ENCODE results near the gene NAP1L4.

NAP1L4 gene

GRCh38 chr11:2933375-2934020, 58.6 kb downstream of the NAP1L4 start:
- H3K4me3 ChIP-seq (ENCODE audit: low read depth, low read length): no peak overlapping the region
- TF ChIP-seq MYC (IDR thresholded peaks at IDR 0.05; ENCODE audit: low read depth, low read length): 0 out of 2 replicates have a peak, but pooled peaks have one; percentile 0
- TF ChIP-seq, protein P1, sequence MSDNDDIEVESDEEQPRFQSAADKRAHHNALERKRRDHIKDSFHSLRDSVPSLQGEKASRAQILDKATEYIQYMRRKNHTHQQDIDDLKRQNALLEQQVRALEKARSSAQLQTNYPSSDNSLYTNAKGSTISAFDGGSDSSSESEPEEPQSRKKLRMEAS (IDR thresholded peaks at IDR 0.05; ENCODE audit: low read depth, low read length): peak; percentile 17; the same call in 1 of the 2 replicates
- TF ChIP-seq, protein P2, sequence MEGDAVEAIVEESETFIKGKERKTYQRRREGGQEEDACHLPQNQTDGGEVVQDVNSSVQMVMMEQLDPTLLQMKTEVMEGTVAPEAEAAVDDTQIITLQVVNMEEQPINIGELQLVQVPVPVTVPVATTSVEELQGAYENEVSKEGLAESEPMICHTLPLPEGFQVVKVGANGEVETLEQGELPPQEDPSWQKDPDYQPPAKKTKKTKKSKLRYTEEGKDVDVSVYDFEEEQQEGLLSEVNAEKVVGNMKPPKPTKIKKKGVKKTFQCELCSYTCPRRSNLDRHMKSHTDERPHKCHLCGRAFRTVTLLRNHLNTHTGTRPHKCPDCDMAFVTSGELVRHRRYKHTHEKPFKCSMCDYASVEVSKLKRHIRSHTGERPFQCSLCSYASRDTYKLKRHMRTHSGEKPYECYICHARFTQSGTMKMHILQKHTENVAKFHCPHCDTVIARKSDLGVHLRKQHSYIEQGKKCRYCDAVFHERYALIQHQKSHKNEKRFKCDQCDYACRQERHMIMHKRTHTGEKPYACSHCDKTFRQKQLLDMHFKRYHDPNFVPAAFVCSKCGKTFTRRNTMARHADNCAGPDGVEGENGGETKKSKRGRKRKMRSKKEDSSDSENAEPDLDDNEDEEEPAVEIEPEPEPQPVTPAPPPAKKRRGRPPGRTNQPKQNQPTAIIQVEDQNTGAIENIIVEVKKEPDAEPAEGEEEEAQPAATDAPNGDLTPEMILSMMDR (IDR thresholded peaks at IDR 0.05; ENCODE audit: low read depth, low read length): no peak

DNA sequence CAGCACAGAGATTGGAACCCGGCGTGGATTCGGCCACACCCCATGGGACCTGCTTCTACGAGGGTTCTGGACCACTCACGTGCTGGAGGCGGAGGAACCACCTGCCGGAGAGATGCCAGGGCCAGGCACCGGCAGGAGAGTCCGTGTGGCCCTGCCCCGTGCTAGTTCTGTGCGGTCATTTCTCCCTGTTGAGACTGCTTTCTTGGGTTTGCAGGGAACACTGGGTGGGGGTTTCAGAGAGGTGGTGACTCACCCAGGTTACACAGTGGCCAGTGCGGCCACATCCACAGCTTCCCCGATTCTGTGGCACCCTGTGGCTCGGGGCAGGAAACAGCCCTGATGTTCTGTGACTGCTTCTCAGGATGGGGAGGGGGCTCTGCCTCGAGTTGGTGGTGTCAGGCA, 59.3 kb downstream of the NAP1L4 start:
- peak; percentile 80 for DNase-seq (ENCODE audit: low read depth)
- TF ChIP-seq, protein P2 (IDR thresholded peaks at IDR 0.05; ENCODE audit: low read depth, low read length): no peak
- TF ChIP-seq, protein P1 (IDR thresholded peaks at IDR 0.05; ENCODE audit: low read depth, low read length): no peak
- no peak for TF ChIP-seq POLR2A (IDR thresholded peaks at IDR 0.05; ENCODE audit: extremely low read depth, insufficient read length)
- no peak for TF ChIP-seq MYC (IDR thresholded peaks at IDR 0.05; ENCODE audit: low read depth, low read length)
- H3K4me3 ChIP-seq (ENCODE audit: low read depth, low read length): no peak overlapping the region

More at GRCh38 chr11:2933375-2934020, 58.6 kb downstream of the NAP1L4 start:
- DNase-seq (ENCODE audit: low read depth): peak; percentile 94

GRCh38 chr11:2931771-2932738, 60.1 kb downstream of the NAP1L4 start:
- no peak for DNase-seq (ENCODE audit: low read depth)
- no peak overlapping the region for H3K4me3 ChIP-seq (ENCODE audit: low read depth, low read length)
- TF ChIP-seq, protein P1 (IDR thresholded peaks at IDR 0.05; ENCODE audit: low read depth, low read length): no peak
- TF ChIP-seq, protein P2 (IDR thresholded peaks at IDR 0.05; ENCODE audit: low read depth, low read length): no peak
- TF ChIP-seq MYC (IDR thresholded peaks at IDR 0.05; ENCODE audit: low read depth, low read length) (no peak), POLR2A (IDR thresholded peaks at IDR 0.05; ENCODE audit: extremely low read depth, insufficient read length) (no peak)

GRCh38 chr11:2931420-2931746, 60.7 kb downstream of the NAP1L4 start:
- no peak for DNase-seq (ENCODE audit: low read depth)
- TF ChIP-seq, protein P1 (IDR thresholded peaks at IDR 0.05; ENCODE audit: low read depth, low read length): no peak
- no peak for TF ChIP-seq POLR2A (IDR thresholded peaks at IDR 0.05; ENCODE audit: extremely low read depth, insufficient read length)
- TF ChIP-seq, protein P2 (IDR thresholded peaks at IDR 0.05; ENCODE audit: low read depth, low read length): no peak
- no peak for TF ChIP-seq MYC (IDR thresholded peaks at IDR 0.05; ENCODE audit: low read depth, low read length)
- no peak overlapping the region for H3K4me3 ChIP-seq (ENCODE audit: low read depth, low read length)

- TF ChIP-seq, protein P2 (IDR thresholded peaks at IDR 0.05; ENCODE audit: low read depth, low read length): peak; percentile 36
- TF ChIP-seq MYC (IDR thresholded peaks at IDR 0.05; ENCODE audit: low read depth, low read length): no peak; the same call in 1 of the 2 replicates
- no peak overlapping the region for H3K4me3 ChIP-seq (ENCODE audit: low read depth, low read length)
- DNase-seq (ENCODE audit: low read depth): peak; percentile 60
These were observed 61.3 kb downstream of the NAP1L4 start for GRCh38 chr11:2930704-2931419.
